Neuronal stem cell (in vitro differentiated cells): Measurements from ENCODE around the gene PRR12.

Experiments
- DNase-seq: peaks from one replicate; pipeline ENCODE4 v3.0.0-alpha.2; 2013; ENCODE audit warnings: low spot score
- H2AFZ ChIP-seq: one replicate; pipeline ENCODE4 v1.6.1; 2013; ENCODE audit warnings: mild to moderate bottlenecking, low read length, inconsistent platforms
- H2AK5ac ChIP-seq: 2 replicates; pipeline ENCODE4 v1.6.1; 2013; ENCODE audit warnings: low read depth, mild to moderate bottlenecking, inconsistent platforms, low read length, moderate library complexity, mixed read lengths
- H2BK120ac ChIP-seq: 2 replicates; pipeline ENCODE4 v1.6.1; 2013; ENCODE audit warnings: low read depth, mild to moderate bottlenecking, inconsistent platforms, low read length, moderate library complexity, mixed read lengths
- H2BK12ac ChIP-seq: one replicate; pipeline ENCODE4 v1.6.1; 2013; ENCODE audit warnings: low read length, inconsistent platforms
- H2BK15ac ChIP-seq: 2 replicates; pipeline ENCODE4 v1.6.1; 2013; ENCODE audit warnings: mild to moderate bottlenecking, low read length, inconsistent platforms, mixed read lengths
- H2BK5ac ChIP-seq: one replicate; pipeline ENCODE4 v1.6.1; 2013; ENCODE audit warnings: inconsistent platforms, mild to moderate bottlenecking, low read length, moderate library complexity
- H3K14ac ChIP-seq: one replicate; pipeline ENCODE4 v1.6.1; 2013; ENCODE audit warnings: low read length, inconsistent platforms
- H3K18ac ChIP-seq: 2 replicates; pipeline ENCODE4 v1.6.1; 2013; ENCODE audit warnings: low read length, inconsistent platforms
- H3K23ac ChIP-seq: 2 replicates; pipeline ENCODE4 v1.6.1; 2013; ENCODE audit warnings: low read depth, mild to moderate bottlenecking, mixed read lengths, low read length, inconsistent platforms; ENCODE audit not compliant: poor library complexity
- H3K27ac ChIP-seq: replicated peaks from 3 replicates; pipeline ENCODE4 v1.5.1; 2013; ENCODE audit warnings: low read length, inconsistent platforms
- H3K27me3 ChIP-seq, 3 experiments: 2 replicates each; pipeline ENCODE4 v1.6.1; 2013; ENCODE audit warnings: low read length in 3 of 3, mild to moderate bottlenecking in 2 of 3, inconsistent platforms in 1 of 3, low read depth in 1 of 3, mixed read lengths in 1 of 3, moderate library complexity in 1 of 3; ENCODE audit not compliant: control insufficient read depth in 3 of 3, insufficient read depth in 3 of 3
- H3K36me3 ChIP-seq, 2 donors: replicated peaks in 1 of 2; 2 replicates each; pipeline ENCODE4 v1.6.1; 2013; ENCODE audit warnings: low read length in 2 of 2; ENCODE audit not compliant: control insufficient read depth in 2 of 2, insufficient read depth in 2 of 2
- H3K4ac ChIP-seq: 2 replicates; pipeline ENCODE4 v1.6.1; 2013; ENCODE audit warnings: inconsistent platforms, mild to moderate bottlenecking, low read length, moderate library complexity
- H3K4me1 ChIP-seq, 2 donors: 1 replicate in 1 of 2; 2 replicates in 1 of 2; pipeline ENCODE4 v1.6.1; 2013; ENCODE audit warnings: low read length in 2 of 2, low read depth in 1 of 2; ENCODE audit not compliant: control insufficient read depth in 2 of 2, insufficient read depth in 1 of 2
- H3K4me2 ChIP-seq: one replicate; pipeline ENCODE4 v1.6.1; 2013; ENCODE audit warnings: mild to moderate bottlenecking, low read length, inconsistent platforms; ENCODE audit not compliant: insufficient read depth, poor library complexity, severe bottlenecking
- H3K4me3 ChIP-seq, 2 donors: 2 replicates each; pipeline ENCODE4 v1.5.1; 2013; ENCODE audit warnings: low read length in 2 of 2, mild to moderate bottlenecking in 2 of 2, inconsistent platforms in 1 of 2, moderate library complexity in 1 of 2
- H3K79me1 ChIP-seq: one replicate; pipeline ENCODE4 v1.6.1; 2013; ENCODE audit warnings: low read depth, mild to moderate bottlenecking, inconsistent platforms, low read length, moderate library complexity
- H3K9ac ChIP-seq: one replicate; pipeline ENCODE4 v1.6.1; 2013; ENCODE audit warnings: mild to moderate bottlenecking, low read depth, low read length, inconsistent platforms; ENCODE audit not compliant: poor library complexity
- H3K9me3 ChIP-seq, 2 donors: replicated peaks in 1 of 2; 2 replicates each; pipeline versions ENCODE3 to v1.6.1; 2013; ENCODE audit warnings: low read length in 2 of 2, mild to moderate bottlenecking in 2 of 2, inconsistent platforms in 1 of 2, low read depth in 1 of 2, mixed read lengths in 1 of 2, moderate library complexity in 1 of 2; ENCODE audit not compliant: control insufficient read depth in 2 of 2, insufficient read depth in 1 of 2
- H4K8ac ChIP-seq: one replicate; pipeline ENCODE4 v1.6.1; 2013; ENCODE audit warnings: low read depth, mild to moderate bottlenecking, inconsistent platforms, low read length, moderate library complexity
- H4K91ac ChIP-seq: one replicate; pipeline ENCODE4 v1.6.1; 2013; ENCODE audit warnings: low read length, low read depth, mild to moderate bottlenecking, inconsistent platforms; ENCODE audit not compliant: poor library complexity
- WGBS, 2 donors: extraction: QIAGEN DNeasy Blood & Tissue Kit; methylation state at CpG; one replicate each; pipeline ENCODE4 v1.1.7; 2013; ENCODE audit warnings: missing lambda C conversion rate in 2 of 2, mixed read lengths in 1 of 2; ENCODE audit not compliant: insufficient read length in 2 of 2, insufficient replicate concordance in 1 of 2; ENCODE audit errors: extremely low coverage in 2 of 2; 5-methylcytosine and 5-hydroxymethylcytosine counted together

PRR12 gene

GRCh38 chr19:49556412-49557398 lies 34.3 kb upstream of the PRR12 start:
- H2BK5ac ChIP-seq: peak overlapping the region; percentile 39
- peaks cover 36 to 78% of the 10 kb centered on the region in 2 donors for H3K36me3 ChIP-seq
- H3K27ac ChIP-seq: peak overlapping the region; percentile 30
- peak overlapping the region; percentile 81 for H3K4me2 ChIP-seq
- no peak overlapping the region for H2AFZ ChIP-seq
- H3K79me1 ChIP-seq: peaks cover 8% of the 10 kb centered on the region
- peak overlapping the region; percentile 93 for H2BK12ac ChIP-seq
- DNase-seq: no peak
- H3K4me1 ChIP-seq: peaks cover 0 to 11% of the 10 kb centered on the region in 2 donors
- H2BK15ac ChIP-seq: peak overlapping the region; percentile 95
- no peaks in the 10 kb centered on the region for H3K9me3 ChIP-seq
- peak overlapping the region; percentile 74 for H4K8ac ChIP-seq
- H3K4ac ChIP-seq: peak overlapping the region; percentile 93
- no peak overlapping the region for H2BK120ac ChIP-seq
- peak overlapping the region; percentile 96 for H3K18ac ChIP-seq
- peak overlapping the region; percentile 95 for H3K9ac ChIP-seq
- H2AK5ac ChIP-seq: peak overlapping the region; percentile 94
- H3K27me3 ChIP-seq: no peaks in the 10 kb centered on the region
- H3K14ac ChIP-seq: peak overlapping the region; percentile 98
- H3K23ac ChIP-seq: peak overlapping the region; percentile 97
- peak overlapping the region in 1 of 2 donors; percentile 69 for H3K4me3 ChIP-seq
- no peak overlapping the region for H4K91ac ChIP-seq
- no CpG with 5 or more reads among the region's 66 CpGs for WGBS, 2 donors

GRCh38 chr19:49557641-49558325 lies 33.2 kb upstream of the PRR12 start:
- H3K79me1 ChIP-seq: peaks cover 8% of the 10 kb centered on the region
- H2BK12ac ChIP-seq: no peak overlapping the region
- no peak overlapping the region for H4K91ac ChIP-seq
- peak overlapping the region in 1 of 2 donors; percentile 65 for H3K4me3 ChIP-seq
- no peak overlapping the region for H3K14ac ChIP-seq
- H3K27ac ChIP-seq: no peak overlapping the region
- no peak overlapping the region for H3K18ac ChIP-seq
- no CpG with 5 or more reads among the region's 18 CpGs for whole genome bisulfite sequencing, 2 donors
- no peaks in the 10 kb centered on the region for H3K27me3 ChIP-seq
- H3K9me3 ChIP-seq: no peaks in the 10 kb centered on the region
- H3K4me2 ChIP-seq: no peak overlapping the region
- no peak overlapping the region for H2AFZ ChIP-seq
- H3K36me3 ChIP-seq: peaks cover 36 to 75% of the 10 kb centered on the region in 2 donors
- H3K9ac ChIP-seq: peak overlapping the region; percentile 61
- H3K23ac ChIP-seq: peak overlapping the region; percentile 83
- no peak overlapping the region for H2BK5ac ChIP-seq
- H4K8ac ChIP-seq: no peak overlapping the region
- no peak overlapping the region for H2BK15ac ChIP-seq
- H3K4ac ChIP-seq: no peak overlapping the region
- H2BK120ac ChIP-seq: no peak overlapping the region
- H2AK5ac ChIP-seq: peak overlapping the region; percentile 39
- peaks cover 0 to 11% of the 10 kb centered on the region in 2 donors for H3K4me1 ChIP-seq
- no peak for DNase-seq

- no peak overlapping the region for H3K4ac ChIP-seq
- no peak overlapping the region for H3K18ac ChIP-seq
- H3K36me3 ChIP-seq: peaks cover 36 to 70% of the 10 kb centered on the region in 2 donors
- H2BK120ac ChIP-seq: no peak overlapping the region
- no peak for DNase-seq
- H3K27me3 ChIP-seq: no peaks in the 10 kb centered on the region
- H3K23ac ChIP-seq: no peak overlapping the region
- H2BK5ac ChIP-seq: no peak overlapping the region
- H4K91ac ChIP-seq: no peak overlapping the region
- H3K14ac ChIP-seq: no peak overlapping the region
- H2BK12ac ChIP-seq: no peak overlapping the region
- no peak overlapping the region for H4K8ac ChIP-seq
- H2AK5ac ChIP-seq: no peak overlapping the region
- no peak overlapping the region for H3K4me2 ChIP-seq
- H3K79me1 ChIP-seq: peaks cover 8% of the 10 kb centered on the region
- H3K9me3 ChIP-seq: no peaks in the 10 kb centered on the region
- no peak overlapping the region for H3K27ac ChIP-seq
- no peak overlapping the region for H3K4me3 ChIP-seq
- WGBS, 2 donors: no CpG with 5 or more reads among the region's 7 CpGs
- no peak overlapping the region for H2AFZ ChIP-seq
- no peak overlapping the region for H3K9ac ChIP-seq
- peaks cover 0 to 11% of the 10 kb centered on the region in 2 donors for H3K4me1 ChIP-seq
- no peak overlapping the region for H2BK15ac ChIP-seq
These were observed 32.4 kb upstream of the PRR12 start for GRCh38 chr19:49558591-49558990.

- Histone ChIP-seq H2AFZ (no peak overlapping the region), H3K4me3 (no peak overlapping the region), H4K8ac (no peak overlapping the region), H3K9me3 (no peaks in the 10 kb centered on the region), H3K4me2 (no peak overlapping the region), H4K91ac (no peak overlapping the region), H3K27me3 (no peaks in the 10 kb centered on the region), H3K4me1 (peaks cover 0 to 11% of the 10 kb centered on the region in 2 donors), H3K79me1 (peaks cover 9% of the 10 kb centered on the region), H3K4ac (no peak overlapping the region), H3K36me3 (peaks cover 32 to 69% of the 10 kb centered on the region in 2 donors), H3K14ac (no peak overlapping the region), H2BK120ac (no peak overlapping the region), H3K23ac (peak overlapping the region; percentile 3), H3K27ac (no peak overlapping the region), H2BK5ac (no peak overlapping the region), H2BK15ac (no peak overlapping the region), H2AK5ac (no peak overlapping the region), H2BK12ac (no peak overlapping the region), H3K18ac (no peak overlapping the region), H3K9ac (no peak overlapping the region)
- no peak for DNase-seq
- no CpG with 5 or more reads among the region's 3 CpGs for WGBS, 2 donors
These were observed 31.5 kb upstream of the PRR12 start for GRCh38 chr19:49559443-49559842.
